SJCRH30 (cell line): ENCODE measurements around the gene PARD3. TPM values are rescaled to one million over a fixed set of nuclear protein-coding genes. Genes with fewer than 3 reads are reported as not detected.
"Not testable (repeated sequence)": the region's sequence is repeated elsewhere in the genome, so short reads cannot be mapped to it uniquely, and the experiment has no call there.

Experiments used
- DNase-seq, 2 experiments: peaks; one replicate each; pipeline ENCODE4 v3.0.0-alpha.2; 2015 to 2020
- H3K27ac ChIP-seq: fragments of 250-450 bp; sonication (Bioruptor Pico); 2 replicates; pipeline ENCODE4 v1.5.1; 2020; ENCODE audit warnings: mild to moderate bottlenecking, moderate library complexity
- H3K27me3 ChIP-seq: fragments of 250-450 bp; sonication (Bioruptor Pico); 2 replicates; pipeline ENCODE4 v1.5.1; 2020; ENCODE audit warnings: mild to moderate bottlenecking, moderate library complexity
- H3K36me3 ChIP-seq: fragments of 250-450 bp; sonication (Bioruptor Pico); 2 replicates; pipeline ENCODE4 v1.5.1; 2020; ENCODE audit warnings: mild to moderate bottlenecking, moderate library complexity
- H3K4me1 ChIP-seq: fragments of 250-450 bp; sonication (Bioruptor Pico); 2 replicates; pipeline ENCODE4 v1.5.1; 2020; ENCODE audit warnings: mild to moderate bottlenecking, moderate library complexity
- H3K4me3 ChIP-seq: fragments of 250-450 bp; sonication (Bioruptor Pico); 2 replicates; pipeline ENCODE4 v1.5.1; 2020; ENCODE audit warnings: mild to moderate bottlenecking, moderate library complexity
- H3K9me3 ChIP-seq: fragments of 250-450 bp; sonication (Bioruptor Pico); replicated peaks from 2 replicates; pipeline ENCODE4 v1.5.1; 2020; ENCODE audit warnings: mild to moderate bottlenecking, moderate library complexity
- total RNA-seq: library from RNA; depleted of rRNA; stranded (reverse); fragments of >200 nt; shearing (Covaris generic); gene quantifications from 2 replicates; pipeline ENCODE4 v1.2.3, GENCODE V29; 2014

The PARD3 gene
- total RNA-seq, 1 experiment from 2014 or later, result 58.7 TPM

DNA sequence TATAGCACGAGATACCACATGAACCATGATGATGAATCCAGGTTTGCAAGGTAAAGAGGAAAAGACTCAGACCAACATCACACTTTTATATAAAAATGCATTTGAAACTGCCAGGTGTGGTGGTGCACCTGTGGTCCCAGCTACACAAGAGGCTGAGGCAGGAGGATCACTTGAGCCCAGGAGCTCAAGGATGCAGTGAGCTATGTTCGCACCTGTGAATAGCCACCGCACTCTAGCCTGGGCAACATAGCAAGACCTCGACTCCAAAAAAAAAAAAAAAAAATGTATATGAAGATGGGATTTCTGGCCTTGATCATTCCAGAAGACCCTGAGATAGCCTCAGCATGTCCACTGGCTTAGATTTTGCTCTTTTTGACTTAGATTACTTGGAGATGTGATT lies 161.6 kb downstream of the PARD3 start:
- no peaks in the 10 kb centered on the region for H3K9me3 ChIP-seq
- no peak overlapping the region for H3K4me3 ChIP-seq
- DNase-seq, result no peak
- H3K4me1 ChIP-seq, result peaks cover 3% of the 10 kb centered on the region; the same call in 1 of the 2 replicates
- no peak overlapping the region for H3K27ac ChIP-seq
- no peaks in the 10 kb centered on the region for H3K36me3 ChIP-seq
- no peaks in the 10 kb centered on the region for H3K27me3 ChIP-seq

DNA sequence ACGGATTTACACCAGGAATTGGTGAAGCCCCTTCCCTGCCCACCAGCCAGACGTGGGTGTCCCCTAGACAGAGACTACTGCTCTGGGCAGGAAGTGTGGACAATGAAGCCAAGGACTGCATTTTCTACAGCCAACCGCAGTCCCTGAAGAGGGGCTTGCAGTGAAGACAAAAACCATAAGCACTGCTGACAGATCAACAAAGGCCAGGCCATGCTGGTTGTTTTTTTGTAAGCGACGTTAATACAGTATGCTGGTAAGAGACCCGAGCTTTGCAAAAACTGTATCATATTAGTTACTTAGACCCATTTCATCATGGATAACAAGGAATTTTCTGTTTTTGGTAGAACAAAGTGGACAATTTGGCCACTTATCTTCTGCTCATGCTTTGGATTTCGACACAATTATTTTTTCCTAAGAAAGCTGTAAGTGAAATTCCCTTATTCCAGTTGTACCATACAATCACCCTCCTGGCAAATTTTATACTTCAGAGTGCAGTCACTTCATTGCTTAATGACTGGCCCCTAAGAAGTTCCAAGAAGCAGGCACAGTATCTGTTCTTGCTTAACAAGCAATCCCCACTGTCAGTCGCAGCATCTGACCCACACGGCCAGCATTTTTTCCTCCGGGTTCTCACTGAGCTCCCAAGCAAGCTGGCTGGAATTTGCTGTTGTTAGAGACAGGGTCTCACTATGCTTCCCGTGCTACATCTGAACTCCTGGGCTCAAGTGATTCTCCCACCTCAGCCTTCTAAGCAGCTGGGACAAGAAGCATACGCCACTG lies 163.5 kb downstream of the PARD3 start:
- Histone ChIP-seq H3K36me3 (no peaks in the 10 kb centered on the region), H3K27ac (no peak overlapping the region), H3K9me3 (no peaks in the 10 kb centered on the region), H3K27me3 (no peaks in the 10 kb centered on the region), H3K4me1 (peaks cover 3% of the 10 kb centered on the region; the same call in 1 of the 2 replicates), H3K4me3 (no peak overlapping the region)
- no peak for DNase-seq

- no peak for DNase-seq
- Histone ChIP-seq H3K27me3 (no peaks in the 10 kb centered on the region), H3K4me1 (no peaks in the 10 kb centered on the region), H3K4me3 (no peak overlapping the region), H3K9me3 (no peaks in the 10 kb centered on the region), H3K36me3 (no peaks in the 10 kb centered on the region), H3K27ac (no peak overlapping the region)
These were observed 164.9 kb downstream of the PARD3 start for GRCh38 chr10:34650156-34650555.

DNA sequence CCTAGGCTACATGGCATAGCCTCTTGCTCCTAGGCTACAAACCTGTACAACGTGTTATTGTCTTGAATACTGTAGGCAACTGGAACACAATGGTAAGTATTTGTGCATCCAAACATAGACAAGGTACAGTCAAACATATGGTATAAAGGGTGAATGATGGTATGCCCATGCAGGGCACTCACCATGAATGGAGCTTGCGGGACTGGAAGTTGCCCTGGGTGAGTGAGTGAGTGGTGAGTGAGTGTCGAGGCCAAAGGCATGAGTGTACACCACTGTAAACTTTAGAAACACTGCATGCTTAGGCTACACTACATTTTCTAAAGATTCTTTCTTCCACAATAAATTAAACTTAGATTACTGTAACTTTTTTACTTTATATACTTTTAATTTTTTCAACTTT lies 165.7 kb downstream of the PARD3 start:
- Histone ChIP-seq H3K4me3 (no peak overlapping the region), H3K36me3 (no peaks in the 10 kb centered on the region), H3K27me3 (no peaks in the 10 kb centered on the region), H3K9me3 (no peaks in the 10 kb centered on the region), H3K4me1 (peaks cover 5% of the 10 kb centered on the region), H3K27ac (no peak overlapping the region)
- no peak for DNase-seq

DNA sequence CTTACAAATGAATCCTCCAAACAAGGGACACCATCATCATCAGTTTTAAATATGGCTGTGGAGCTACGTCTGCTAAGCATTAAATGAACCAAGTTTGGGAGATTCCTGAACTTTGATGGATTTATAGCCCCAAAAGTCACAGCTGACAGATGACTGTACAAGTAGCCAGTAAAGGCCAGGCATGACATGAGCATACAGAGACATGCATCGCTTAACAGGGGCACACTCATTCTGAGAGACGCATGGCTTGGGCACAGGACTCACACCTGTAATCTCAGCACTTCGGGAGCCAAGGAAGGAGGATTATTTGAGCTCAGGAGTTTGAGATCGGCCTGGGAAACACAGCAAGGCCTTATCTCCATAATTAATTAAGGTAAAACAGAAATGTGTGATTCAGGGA lies 166.2 kb downstream of the PARD3 start:
- no peaks in the 10 kb centered on the region for H3K9me3 ChIP-seq
- no peaks in the 10 kb centered on the region for H3K27me3 ChIP-seq
- no peak overlapping the region for H3K4me3 ChIP-seq
- H3K4me1 ChIP-seq, result peaks cover 9% of the 10 kb centered on the region
- no peaks in the 10 kb centered on the region for H3K36me3 ChIP-seq
- no peak overlapping the region for H3K27ac ChIP-seq
- no peak for DNase-seq

GRCh38 chr10:34647875-34648865 lies 166.9 kb downstream of the PARD3 start:
- no peak overlapping the region for H3K27ac ChIP-seq
- no peak overlapping the region for H3K4me3 ChIP-seq
- no peaks in the 10 kb centered on the region for H3K9me3 ChIP-seq
- no peak for DNase-seq
- no peaks in the 10 kb centered on the region for H3K36me3 ChIP-seq
- no peaks in the 10 kb centered on the region for H3K27me3 ChIP-seq
- peaks cover 10% of the 10 kb centered on the region for H3K4me1 ChIP-seq

GRCh38 chr10:34647160-34647559 lies 167.9 kb downstream of the PARD3 start:
- Histone ChIP-seq H3K27me3 (no peaks in the 10 kb centered on the region), H3K27ac (no peak overlapping the region), H3K36me3 (no peaks in the 10 kb centered on the region), H3K9me3 (no peaks in the 10 kb centered on the region), H3K4me1 (peaks cover 16% of the 10 kb centered on the region), H3K4me3 (no peak overlapping the region)
- no peak for DNase-seq

- H3K27ac ChIP-seq, result no peak overlapping the region
- H3K4me3 ChIP-seq, result no peak overlapping the region
- no peak for DNase-seq
- no peaks in the 10 kb centered on the region for H3K27me3 ChIP-seq
- peaks cover 20% of the 10 kb centered on the region for H3K4me1 ChIP-seq
- H3K9me3 ChIP-seq, result no peaks in the 10 kb centered on the region
- H3K36me3 ChIP-seq, result no peaks in the 10 kb centered on the region
These were observed 168.8 kb downstream of the PARD3 start for GRCh38 chr10:34646331-34646730.

- not testable (repeated sequence) for H3K9me3 ChIP-seq, DNase-seq, H3K27ac ChIP-seq
These were observed 170.3 kb downstream of the PARD3 start for GRCh38 chr10:34644815-34645214.

GRCh38 chr10:34644224-34644623 lies 170.9 kb downstream of the PARD3 start:
- Histone ChIP-seq H3K36me3 (no peaks in the 10 kb centered on the region), H3K27ac (no peak overlapping the region), H3K4me3 (no peak overlapping the region), H3K4me1 (peaks cover 20% of the 10 kb centered on the region), H3K27me3 (no peaks in the 10 kb centered on the region), H3K9me3 (no peaks in the 10 kb centered on the region)
- DNase-seq, result peak; percentile 50 to 60

More at GRCh38 chr10:34644815-34645214, 170.3 kb downstream of the PARD3 start:
- not testable (repeated sequence) for H3K36me3 ChIP-seq, H3K4me3 ChIP-seq, H3K27me3 ChIP-seq
- peaks cover 20% of the 10 kb centered on the region for H3K4me1 ChIP-seq

GRCh38 chr10:34643620-34644019 lies 171.5 kb downstream of the PARD3 start:
- DNase-seq, result no peak
- peaks cover 20% of the 10 kb centered on the region for H3K4me1 ChIP-seq
- no peaks in the 10 kb centered on the region for H3K27me3 ChIP-seq
- H3K9me3 ChIP-seq, result no peaks in the 10 kb centered on the region
- H3K27ac ChIP-seq, result no peak overlapping the region
- H3K4me3 ChIP-seq, result no peak overlapping the region
- no peaks in the 10 kb centered on the region for H3K36me3 ChIP-seq

GRCh38 chr10:34641913-34642558 lies 173.1 kb downstream of the PARD3 start:
- DNase-seq, result peak; percentile 80 to 86
- Histone ChIP-seq H3K4me3 (no peak overlapping the region), H3K36me3 (no peaks in the 10 kb centered on the region), H3K4me1 (peaks cover 20% of the 10 kb centered on the region), H3K27me3 (no peaks in the 10 kb centered on the region), H3K9me3 (no peaks in the 10 kb centered on the region), H3K27ac (no peak overlapping the region)

- Histone ChIP-seq H3K4me3 (no peak overlapping the region), H3K27ac (no peak overlapping the region), H3K9me3 (no peaks in the 10 kb centered on the region), H3K27me3 (no peaks in the 10 kb centered on the region), H3K36me3 (no peaks in the 10 kb centered on the region), H3K4me1 (peaks cover 20% of the 10 kb centered on the region)
- no peak for DNase-seq
These were observed 173.8 kb downstream of the PARD3 start for GRCh38 chr10:34641147-34641912.

DNA sequence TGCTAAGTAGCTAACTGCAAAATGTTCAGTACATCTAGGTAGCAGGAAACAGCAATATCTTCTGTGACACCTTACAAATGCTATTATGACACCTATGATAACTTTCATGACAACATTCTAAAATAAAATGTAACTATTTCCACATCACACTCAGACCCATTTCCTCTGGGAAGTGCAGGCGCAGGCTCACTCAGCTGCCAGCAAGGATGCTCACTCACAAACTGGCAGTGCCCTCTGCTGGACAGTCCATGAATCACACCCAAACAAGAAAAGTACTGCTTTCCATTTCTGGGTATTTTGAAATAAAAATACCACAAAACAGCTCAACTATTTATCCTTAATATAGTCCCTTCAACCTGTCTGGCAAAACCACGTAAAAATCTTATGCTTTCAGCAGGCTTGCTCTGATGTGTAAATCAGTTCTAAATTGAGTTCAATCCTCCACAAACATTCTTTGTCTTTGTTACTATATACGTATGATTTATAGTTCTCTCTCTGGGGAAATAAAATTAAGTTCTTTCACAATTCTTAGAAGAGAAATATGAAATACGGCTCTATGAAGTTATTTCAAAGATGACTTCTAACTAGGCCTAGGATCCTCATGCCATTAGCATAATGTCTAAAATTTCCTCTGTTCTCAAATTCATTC lies 176.6 kb downstream of the PARD3 start:
- Histone ChIP-seq H3K9me3 (no peaks in the 10 kb centered on the region), H3K36me3 (no peaks in the 10 kb centered on the region; the same call in 1 of the 2 replicates), H3K4me3 (no peak overlapping the region), H3K27me3 (no peaks in the 10 kb centered on the region), H3K27ac (no peak overlapping the region), H3K4me1 (peaks cover 10% of the 10 kb centered on the region)
- DNase-seq, result peak; percentile 70 to 81
